Measurements from ENCODE around the gene RERE. TPM values are rescaled to one million over a fixed set of nuclear protein-coding genes. Genes with fewer than 3 reads are reported as not detected.

The RERE gene
- total RNA-seq, 2 donors from 2014 or later, result 144 to 174 TPM

DNA sequence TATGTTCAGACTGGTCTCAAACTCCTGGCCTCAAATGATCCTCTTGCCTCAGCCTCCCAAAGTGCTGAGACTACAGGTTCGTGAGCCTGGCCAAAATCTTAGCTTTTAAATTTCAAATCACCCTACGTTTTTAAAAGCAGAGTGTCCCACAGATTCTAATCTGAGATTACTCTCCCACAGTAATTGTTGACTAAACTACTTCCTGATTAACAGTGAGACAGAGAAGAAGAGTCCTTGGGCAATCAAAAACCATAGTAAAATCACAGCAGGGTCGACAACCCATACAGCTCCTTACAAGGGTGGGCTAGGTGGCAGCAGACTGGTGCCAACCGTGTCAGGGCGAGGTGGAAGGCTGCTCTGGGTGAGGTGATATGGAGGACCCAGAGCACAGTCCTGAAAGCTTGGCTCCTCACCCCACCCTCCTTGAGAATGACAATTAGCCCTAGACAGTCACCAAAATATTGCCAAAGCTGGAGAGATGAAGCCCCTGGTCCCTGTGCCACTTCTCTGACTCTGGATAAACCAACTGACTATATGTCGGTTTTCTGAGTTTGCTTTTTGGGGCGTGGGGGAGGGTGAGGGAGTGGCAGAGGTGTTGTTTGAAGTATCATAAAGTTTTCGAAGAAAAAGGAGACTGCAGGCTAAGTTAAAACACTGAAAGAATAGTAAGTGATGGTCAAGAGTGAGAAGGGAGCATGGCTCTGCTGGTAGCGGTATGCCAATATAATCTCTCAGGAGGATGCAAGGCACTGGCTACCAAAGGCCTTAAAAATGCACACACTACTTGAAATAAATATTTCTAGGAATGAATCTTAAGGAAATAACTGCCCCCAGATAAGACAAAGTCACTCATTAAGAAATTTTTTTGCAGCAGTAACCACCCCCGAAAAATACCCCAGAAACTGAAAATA, 412.7 kb downstream of the RERE start:
- Histone ChIP-seq H3K27ac (peak overlapping the region in 1 of 2 donors; percentile 14), H3K4me3 (no peak overlapping the region), H3K9me3 (no peaks in the 10 kb centered on the region), H3K27me3 (replicated peaks; ENCODE audit: insufficient read depth) (no peaks in the 10 kb centered on the region), H3K4me1 (ENCODE audit: control insufficient read depth in 1 of 2, low read depth in 2 of 2) (peaks cover 28 to 73% of the 10 kb centered on the region in 2 donors), H3K36me3 (no peaks in the 10 kb centered on the region)
- ATAC-seq (ENCODE audit: insufficient number of reproducible peaks, low FRiP score, low read depth), result no peak
- TF ChIP-seq, protein P1, sequence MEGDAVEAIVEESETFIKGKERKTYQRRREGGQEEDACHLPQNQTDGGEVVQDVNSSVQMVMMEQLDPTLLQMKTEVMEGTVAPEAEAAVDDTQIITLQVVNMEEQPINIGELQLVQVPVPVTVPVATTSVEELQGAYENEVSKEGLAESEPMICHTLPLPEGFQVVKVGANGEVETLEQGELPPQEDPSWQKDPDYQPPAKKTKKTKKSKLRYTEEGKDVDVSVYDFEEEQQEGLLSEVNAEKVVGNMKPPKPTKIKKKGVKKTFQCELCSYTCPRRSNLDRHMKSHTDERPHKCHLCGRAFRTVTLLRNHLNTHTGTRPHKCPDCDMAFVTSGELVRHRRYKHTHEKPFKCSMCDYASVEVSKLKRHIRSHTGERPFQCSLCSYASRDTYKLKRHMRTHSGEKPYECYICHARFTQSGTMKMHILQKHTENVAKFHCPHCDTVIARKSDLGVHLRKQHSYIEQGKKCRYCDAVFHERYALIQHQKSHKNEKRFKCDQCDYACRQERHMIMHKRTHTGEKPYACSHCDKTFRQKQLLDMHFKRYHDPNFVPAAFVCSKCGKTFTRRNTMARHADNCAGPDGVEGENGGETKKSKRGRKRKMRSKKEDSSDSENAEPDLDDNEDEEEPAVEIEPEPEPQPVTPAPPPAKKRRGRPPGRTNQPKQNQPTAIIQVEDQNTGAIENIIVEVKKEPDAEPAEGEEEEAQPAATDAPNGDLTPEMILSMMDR (IDR thresholded peaks at IDR 0.05), result no peak
- DNase-seq (ENCODE audit: low spot score), result no peak

DNA sequence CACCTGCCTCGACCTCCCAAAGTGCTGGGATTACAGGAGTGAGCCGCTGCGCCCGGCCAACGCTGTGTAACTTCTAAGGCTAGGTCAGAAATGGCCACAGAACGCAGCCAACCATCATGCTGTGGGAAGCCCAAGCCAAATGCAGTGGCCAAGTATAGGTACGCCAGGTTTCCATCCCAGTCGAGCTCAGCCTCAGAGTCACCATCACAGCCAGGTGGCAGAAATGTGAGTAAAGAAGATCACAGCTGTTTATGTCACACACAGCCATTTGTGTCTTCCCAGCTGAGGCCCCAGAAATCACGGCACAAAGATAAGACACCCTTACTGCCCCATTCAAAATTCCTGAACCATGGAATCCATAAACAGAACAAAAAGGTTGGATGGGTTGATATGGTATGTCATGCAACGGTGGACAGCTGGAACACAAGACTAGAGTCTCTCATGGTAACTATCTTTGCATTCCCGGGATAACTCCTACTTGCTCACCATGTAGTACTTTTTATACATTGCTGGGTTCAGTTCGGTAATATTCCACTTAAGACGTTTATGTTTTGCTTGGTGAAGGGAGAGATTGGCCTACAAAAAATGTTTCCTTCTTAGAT, 415.2 kb downstream of the RERE start:
- ATAC-seq (ENCODE audit: insufficient number of reproducible peaks, low FRiP score, low read depth), result no peak
- Histone ChIP-seq H3K9me3 (no peaks in the 10 kb centered on the region), H3K4me1 (ENCODE audit: control insufficient read depth in 1 of 2, low read depth in 2 of 2) (peaks cover 28 to 72% of the 10 kb centered on the region in 2 donors), H3K27me3 (replicated peaks; ENCODE audit: insufficient read depth) (no peaks in the 10 kb centered on the region), H3K4me3 (no peak overlapping the region), H3K36me3 (no peaks in the 10 kb centered on the region), H3K27ac (no peak overlapping the region)
- no peak for DNase-seq (ENCODE audit: low spot score)
- TF ChIP-seq, protein P1 (IDR thresholded peaks at IDR 0.05), result no peak

GRCh38 chr1:8398677-8399076, 418.8 kb downstream of the RERE start:
- TF ChIP-seq, protein P1 (IDR thresholded peaks at IDR 0.05), result no peak
- Histone ChIP-seq H3K27ac (peak overlapping the region; percentile 61 to 77), H3K4me1 (ENCODE audit: control insufficient read depth in 1 of 2, low read depth in 2 of 2) (peaks cover 51 to 81% of the 10 kb centered on the region in 2 donors), H3K36me3 (no peaks in the 10 kb centered on the region), H3K4me3 (no peak overlapping the region), H3K9me3 (no peaks in the 10 kb centered on the region), H3K27me3 (replicated peaks; ENCODE audit: insufficient read depth) (no peaks in the 10 kb centered on the region)
- DNase-seq (ENCODE audit: low spot score) (no peak), ATAC-seq (ENCODE audit: insufficient number of reproducible peaks, low FRiP score, low read depth) (no peak)

GRCh38 chr1:8398086-8398485, 419.4 kb downstream of the RERE start:
- H3K4me1 ChIP-seq (ENCODE audit: control insufficient read depth in 1 of 2, low read depth in 2 of 2), result peaks cover 51 to 85% of the 10 kb centered on the region in 2 donors
- no peaks in the 10 kb centered on the region for H3K9me3 ChIP-seq
- H3K4me3 ChIP-seq, result no peak overlapping the region
- ATAC-seq (ENCODE audit: insufficient number of reproducible peaks, low FRiP score, low read depth), result no peak
- peak overlapping the region; percentile 61 to 77 for H3K27ac ChIP-seq
- H3K27me3 ChIP-seq (replicated peaks; ENCODE audit: insufficient read depth), result no peaks in the 10 kb centered on the region
- TF ChIP-seq, protein P1 (IDR thresholded peaks at IDR 0.05), result no peak
- H3K36me3 ChIP-seq, result no peaks in the 10 kb centered on the region
- no peak for DNase-seq (ENCODE audit: low spot score)

DNA sequence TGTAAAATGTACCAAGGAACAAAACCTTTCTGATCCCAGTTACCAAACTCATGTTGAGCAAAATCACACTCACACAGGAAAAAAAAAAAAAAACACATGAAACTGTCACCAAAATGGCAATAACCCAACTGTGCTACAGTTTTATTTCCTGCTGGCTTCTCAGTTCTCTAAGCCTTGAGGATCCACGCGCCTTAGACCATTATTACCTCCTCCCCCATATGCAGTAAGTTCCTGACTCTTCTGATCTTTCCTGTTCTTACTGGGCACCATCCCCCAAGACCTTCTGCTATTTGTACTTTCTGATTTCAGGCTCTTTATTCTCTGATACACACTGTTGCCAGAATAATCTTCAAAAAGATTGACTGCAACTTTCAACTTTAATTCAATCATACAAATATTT, 419.9 kb downstream of the RERE start:
- H3K9me3 ChIP-seq, result no peaks in the 10 kb centered on the region
- H3K27ac ChIP-seq, result peak overlapping the region; percentile 61 to 77
- H3K27me3 ChIP-seq (replicated peaks; ENCODE audit: insufficient read depth), result no peaks in the 10 kb centered on the region
- no peaks in the 10 kb centered on the region for H3K36me3 ChIP-seq
- ATAC-seq (ENCODE audit: insufficient number of reproducible peaks, low FRiP score, low read depth) (no peak), DNase-seq (ENCODE audit: low spot score) (no peak)
- H3K4me3 ChIP-seq, result peak overlapping the region; percentile 2
- TF ChIP-seq, protein P1 (IDR thresholded peaks at IDR 0.05), result no peak
- peaks cover 53 to 85% of the 10 kb centered on the region in 2 donors for H3K4me1 ChIP-seq (ENCODE audit: control insufficient read depth in 1 of 2, low read depth in 2 of 2)
